GM19023 (cell line): ENCODE measurements around the gene KRT6C.

Experiments used
- ATAC-seq: cut with Tn5 transposase; IDR thresholded peaks from one replicate; pipeline ENCODE4 v1.9.1; 2021; ENCODE audit warnings: mild to moderate bottlenecking, moderate library complexity; ENCODE audit not compliant: unreplicated experiment

The KRT6C gene

DNA sequence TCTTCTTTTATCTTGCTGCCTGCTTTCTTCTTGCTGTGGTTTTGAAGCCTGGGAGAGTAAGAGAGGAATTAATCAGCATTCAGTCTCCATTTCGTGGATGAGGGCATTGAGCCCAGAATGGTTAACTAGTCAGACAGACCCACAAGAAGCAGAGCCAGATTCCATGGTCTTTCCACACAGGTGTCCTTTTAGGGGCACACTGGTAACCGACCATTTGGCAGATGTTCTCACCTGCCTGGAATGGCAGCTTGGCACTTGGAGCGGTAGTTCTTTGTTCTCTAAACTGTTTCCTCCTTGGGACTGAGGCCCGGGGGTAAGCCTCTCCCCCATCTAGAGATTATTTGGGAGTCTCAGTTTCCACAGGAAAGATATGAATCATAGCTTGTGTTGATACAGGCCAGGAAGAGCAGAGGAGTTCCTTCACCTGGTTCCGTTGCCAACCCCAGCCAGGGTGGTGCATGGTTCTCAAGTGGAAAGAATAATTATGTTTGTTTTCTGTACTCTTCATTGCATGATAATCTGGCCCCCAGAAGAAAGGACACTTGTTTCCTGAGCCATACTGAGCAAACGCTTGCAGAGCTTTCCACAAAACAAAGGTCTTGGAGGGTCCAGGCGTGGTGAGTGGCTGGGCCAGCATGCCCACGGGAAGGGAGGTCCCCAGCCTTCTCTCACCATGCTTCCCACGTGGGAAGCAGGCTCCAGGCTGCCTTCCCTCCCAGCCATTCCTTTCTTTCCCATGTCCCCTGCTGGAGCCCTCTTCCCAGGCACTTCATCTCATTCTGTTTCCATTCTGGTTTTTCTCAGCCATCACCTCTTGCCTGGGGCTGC is 37.4 kb downstream of the KRT6C start:
- no peak for ATAC-seq

DNA sequence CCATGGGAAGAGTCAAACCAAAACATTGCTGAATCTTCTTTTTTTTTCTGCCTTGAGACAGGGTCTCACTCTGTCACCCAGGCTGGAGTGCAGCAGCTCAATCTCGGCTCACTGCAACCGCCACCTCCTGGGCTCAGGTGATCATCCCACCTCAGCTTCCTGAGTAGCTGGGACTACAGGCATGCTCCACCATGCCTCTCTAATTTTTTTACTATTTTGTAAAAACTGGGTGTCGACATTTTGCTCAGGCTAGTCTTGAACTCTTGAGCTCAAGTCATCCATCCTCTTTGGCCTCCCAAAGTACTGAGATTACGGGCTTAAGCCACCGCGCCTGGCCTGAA is 38.0 kb downstream of the KRT6C start:
- ATAC-seq = no peak

DNA sequence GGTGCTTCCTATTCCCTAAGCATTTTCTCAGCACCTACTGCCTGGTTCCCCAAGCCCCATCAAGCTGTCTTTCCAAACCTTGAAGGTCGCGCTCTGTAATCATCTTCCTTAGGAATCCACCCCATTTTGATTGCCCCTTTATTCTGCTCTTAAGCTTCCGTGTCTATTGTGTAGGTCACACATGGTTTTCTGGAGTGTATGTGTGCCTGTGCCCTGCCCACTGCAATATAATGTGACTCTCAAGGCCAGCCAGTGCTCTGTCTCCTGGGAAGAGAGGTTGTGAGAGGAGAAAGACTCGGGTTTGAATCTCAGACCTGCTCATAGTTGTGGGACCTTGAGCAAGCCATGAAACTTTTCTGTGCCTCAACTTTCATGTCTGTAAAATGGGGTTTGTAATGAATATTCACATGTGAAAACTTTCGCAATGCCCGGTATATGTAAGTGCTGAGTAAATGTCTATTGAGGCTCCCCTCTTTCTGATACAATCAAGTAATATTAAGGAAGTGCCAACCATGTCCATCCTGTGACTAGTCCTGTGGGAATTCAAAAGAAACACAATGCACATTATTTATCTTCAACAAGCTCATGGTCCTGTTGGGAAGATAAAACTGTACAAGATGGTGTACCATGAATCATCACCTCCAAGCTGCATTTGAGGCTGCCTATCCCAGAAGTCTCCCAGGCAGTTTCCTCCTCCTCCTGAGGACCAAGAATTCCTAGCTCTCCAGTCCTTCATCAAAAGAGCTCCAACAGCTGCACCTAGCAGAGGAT is 38.7 kb downstream of the KRT6C start:
- no peak for ATAC-seq

DNA sequence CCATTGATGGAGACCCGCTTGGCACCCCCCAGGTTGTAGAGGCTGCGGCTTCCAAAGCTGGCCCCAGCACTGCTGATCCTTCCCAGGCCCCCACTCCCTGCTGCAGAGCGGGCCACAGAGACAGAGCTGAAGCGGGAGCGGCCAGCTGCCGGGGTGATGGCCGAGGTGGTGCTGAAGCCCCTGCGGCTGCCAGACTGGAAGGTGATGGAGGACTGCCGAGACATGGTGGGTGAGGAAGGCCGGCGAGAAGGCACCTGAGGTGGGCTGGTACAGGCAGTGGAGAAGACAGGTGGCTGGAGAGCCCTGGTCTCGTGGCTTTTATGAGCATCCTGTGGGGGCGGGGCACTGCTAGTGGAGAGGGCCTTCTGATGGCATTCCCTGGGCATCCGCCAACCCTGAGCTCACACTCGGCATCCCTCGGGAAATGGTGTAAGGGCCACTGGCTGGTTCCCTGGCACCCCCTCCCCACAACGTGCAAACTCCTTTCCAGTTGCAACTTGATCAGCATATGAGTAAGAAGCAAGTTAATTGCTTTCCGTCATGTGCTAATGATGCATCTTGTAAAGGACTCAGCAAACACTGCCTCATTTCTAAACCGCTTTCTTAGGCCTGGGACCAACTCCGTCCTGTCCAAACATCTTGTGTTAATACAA is 39.4 kb downstream of the KRT6C start, which contains the start of gene KRT75:
KRT75 (minus strand) TSS at position 291 of the 653 bp plus-strand sequence; CDS start at position 224, 67 bp downstream.
- no peak for ATAC-seq

DNA sequence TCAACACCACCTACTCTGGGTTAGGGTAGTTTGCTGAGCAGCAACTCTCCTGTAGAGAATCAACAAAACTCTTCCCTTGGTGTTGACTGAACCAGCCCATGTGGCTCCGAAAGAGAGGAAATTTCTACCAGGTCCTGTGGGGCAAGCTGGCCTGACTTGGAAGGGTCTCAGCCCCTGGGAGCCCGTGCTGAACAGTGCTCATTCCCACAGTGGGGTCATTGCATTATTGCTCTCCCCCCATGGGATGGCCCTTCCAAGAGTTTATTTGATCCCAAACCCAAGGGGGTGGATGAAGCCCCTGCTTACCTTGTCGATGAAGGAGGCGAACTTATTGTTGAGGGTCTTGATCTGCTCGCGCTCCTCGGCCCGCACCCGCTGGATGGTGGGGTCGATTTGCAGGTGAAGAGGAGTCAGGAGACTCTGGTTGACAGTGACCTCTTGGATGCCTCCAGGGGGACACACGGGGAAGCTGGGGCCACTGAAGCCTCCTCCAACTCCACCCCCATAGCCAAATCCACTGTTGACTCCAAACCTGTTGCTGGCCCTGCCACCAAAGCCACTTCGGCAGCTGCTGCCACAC is 40.0 kb downstream of the KRT6C start:
- ATAC-seq = no peak

DNA sequence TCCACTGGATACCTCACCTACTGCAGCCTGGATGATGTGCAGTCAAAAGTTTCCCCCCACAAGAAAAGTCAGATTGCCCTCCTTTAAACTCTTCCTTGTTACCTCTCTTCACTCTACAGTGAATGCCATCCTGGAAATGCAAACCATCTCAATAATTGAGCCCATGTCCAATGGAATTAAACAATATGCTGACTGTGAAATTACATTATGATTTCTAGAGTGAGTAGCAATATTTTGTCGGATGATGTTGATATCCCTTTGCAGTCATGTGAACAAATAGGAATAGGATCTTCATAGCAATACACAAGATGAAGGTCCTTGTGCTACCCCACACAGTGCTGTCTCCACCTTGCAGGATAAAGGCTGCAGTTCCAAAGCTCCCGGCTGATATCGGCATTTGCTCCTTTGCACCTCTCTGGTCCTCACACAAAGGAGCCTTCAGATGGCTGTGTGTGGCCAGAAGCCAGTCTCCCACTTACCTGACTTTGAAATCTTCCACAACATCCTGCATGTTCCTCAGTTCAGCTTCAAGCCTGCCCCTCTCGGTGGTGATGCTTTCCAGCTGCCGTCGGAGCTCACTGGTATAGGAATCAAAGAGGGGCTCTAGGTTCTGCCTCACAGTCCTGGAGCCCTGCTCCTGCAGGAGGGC is 40.9 kb downstream of the KRT6C start:
- ATAC-seq = no peak

DNA sequence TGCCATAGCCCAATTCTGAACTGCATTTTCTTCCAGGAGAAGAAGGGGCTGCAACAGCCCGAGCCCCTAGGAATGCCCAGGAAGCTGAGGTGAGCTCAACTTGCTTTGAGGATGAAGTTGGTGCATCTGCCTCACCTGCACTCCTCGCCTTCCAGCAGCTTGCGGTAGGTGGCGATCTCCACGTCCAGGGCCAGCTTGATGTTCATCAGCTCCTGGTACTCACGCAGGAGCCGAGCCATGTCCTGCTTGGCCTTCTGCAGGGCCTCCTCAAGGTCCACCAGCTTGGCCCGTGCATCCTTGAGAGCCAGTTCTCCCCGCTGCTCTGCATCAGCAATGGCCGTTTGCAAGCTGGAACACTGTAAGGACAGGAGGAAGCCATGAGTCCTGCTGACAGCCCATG is 45.5 kb downstream of the KRT6C start:
- no peak for ATAC-seq

DNA sequence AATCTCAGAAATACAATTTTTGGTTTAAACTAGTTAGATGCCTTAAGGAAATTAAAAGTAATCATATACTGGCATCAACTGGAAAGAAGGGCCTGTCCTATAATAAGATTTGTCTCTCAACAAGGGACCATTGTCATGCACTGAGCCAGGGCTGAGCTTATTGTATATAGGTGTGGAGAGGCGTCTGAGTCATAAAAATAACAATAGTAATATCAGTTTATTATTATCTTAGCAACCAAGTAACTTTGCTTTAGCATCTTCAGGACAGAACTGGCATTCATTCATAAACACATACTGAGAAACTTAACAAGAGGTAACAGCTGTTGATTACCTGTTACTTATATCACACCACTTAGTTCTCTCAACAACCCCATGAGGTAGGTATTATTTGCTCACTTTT is 46.5 kb downstream of the KRT6C start:
- no peak for ATAC-seq

DNA sequence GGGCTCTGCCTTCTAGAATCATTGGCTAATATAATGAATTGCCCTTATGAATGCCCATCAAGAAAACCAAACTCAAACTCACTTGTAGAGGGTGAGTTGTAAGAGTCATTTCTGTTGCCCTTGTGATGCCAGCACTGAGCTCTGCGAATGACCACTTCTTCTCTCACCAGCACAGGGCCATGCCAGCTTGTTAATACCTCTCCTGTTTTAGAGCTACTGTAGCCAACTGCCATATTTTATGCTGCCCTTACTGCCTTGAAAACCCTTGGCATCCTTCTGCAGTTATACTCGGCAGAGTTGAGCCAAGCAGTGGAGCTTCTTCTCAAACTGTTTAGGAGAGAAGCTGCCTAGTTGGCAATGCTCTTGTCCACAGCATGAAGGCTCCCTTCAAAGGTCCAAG is 47.6 kb downstream of the KRT6C start:
- ATAC-seq = no peak

DNA sequence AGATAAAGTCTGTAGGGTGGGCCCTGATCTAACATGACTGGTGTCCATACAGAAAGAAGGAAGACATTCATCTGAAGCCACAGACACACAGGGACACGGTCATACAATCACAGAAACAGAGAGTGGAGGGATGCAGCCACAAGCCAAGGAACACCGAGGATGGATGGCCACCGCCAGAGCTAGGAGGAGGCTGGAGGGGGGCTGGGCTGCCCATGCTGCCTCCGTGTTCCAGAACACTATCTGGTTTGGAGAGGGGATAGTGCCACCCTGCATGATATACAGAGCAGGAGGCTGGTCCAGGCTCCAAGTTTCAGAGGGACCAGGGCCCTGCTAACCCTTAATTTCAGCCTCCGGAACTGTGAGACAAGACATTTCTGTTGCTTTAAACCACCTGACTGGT is 48.1 kb downstream of the KRT6C start:
- ATAC-seq = no peak

DNA sequence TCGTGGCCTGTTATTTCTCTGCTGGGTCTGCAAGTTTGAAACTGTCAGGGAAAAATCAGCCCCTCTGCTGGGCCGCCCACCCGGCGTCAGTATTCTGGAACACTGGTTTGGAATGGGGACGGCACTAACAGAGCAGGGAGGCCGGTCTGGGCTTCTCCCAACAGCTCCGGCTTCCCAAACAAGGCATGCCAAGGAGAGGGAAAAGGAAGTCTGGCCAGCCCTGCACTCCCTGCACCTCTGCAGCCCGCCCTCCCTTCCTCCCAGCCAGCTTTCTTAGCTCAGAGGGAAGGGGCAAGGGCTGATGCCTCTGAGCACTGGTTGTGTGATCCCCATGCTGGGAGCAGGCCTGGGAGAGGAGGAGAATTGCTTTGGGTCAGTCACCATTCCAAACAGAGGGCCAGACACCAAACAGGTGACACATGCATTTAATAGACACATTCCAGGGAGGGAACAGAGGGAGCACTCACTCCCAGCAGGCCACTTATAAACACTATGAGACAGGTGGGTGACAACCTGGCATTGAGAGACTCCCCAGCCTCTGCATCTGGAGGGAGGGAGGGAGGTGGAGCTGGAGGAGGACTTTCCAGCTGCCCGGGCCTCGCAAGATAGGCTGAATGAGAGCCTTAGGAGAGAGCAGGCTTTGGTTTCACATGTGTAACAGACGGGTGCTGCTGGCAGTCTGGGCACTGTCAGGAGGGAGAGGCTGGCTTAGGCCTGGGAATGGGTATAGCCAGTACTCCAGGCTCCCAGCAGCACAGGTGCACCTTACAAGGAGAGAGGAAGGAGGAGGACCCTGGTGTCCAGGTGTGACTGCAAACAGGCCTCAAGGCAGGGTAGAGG is 49.7 kb downstream of the KRT6C start:
- no peak for ATAC-seq

DNA sequence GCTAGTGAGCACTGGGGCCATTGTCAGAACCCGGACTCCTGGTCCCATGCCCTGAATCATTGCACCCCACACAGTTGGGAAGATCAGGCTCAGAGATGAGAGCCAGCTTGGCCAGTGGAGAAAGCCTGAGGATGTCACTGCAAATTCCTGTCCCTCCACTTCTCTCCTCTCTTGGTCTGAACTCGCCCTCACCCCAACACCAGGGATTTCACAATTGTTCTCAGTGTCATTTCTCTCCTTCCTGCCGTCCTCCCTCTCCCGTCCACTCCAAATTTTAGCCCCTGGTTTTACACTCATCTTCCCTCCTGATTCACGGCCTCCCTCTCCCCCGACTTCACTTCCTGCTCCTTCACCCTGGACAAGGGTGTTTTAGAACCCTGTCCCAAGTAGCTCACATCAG is 50.6 kb downstream of the KRT6C start:
- no peak for ATAC-seq

DNA sequence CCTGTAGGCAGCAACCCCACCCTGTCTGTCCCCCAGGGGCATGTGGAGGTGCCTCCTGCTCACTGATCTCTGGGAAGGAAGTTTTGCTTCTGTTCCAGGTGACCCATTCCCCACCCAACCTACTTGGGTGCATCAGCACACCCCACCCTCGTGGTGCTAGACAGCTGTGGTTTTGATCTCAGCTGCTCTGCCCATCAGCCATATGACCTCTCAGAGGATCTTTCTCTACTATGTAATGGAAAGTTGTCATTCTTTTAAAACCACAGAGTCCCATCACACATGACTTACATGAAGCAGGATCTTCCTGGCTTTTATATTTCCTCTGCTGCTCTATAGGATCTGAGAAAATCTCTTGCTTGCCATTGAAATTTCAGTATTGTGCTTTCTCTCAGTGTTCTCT is 53.9 kb downstream of the KRT6C start:
- no peak for ATAC-seq

DNA sequence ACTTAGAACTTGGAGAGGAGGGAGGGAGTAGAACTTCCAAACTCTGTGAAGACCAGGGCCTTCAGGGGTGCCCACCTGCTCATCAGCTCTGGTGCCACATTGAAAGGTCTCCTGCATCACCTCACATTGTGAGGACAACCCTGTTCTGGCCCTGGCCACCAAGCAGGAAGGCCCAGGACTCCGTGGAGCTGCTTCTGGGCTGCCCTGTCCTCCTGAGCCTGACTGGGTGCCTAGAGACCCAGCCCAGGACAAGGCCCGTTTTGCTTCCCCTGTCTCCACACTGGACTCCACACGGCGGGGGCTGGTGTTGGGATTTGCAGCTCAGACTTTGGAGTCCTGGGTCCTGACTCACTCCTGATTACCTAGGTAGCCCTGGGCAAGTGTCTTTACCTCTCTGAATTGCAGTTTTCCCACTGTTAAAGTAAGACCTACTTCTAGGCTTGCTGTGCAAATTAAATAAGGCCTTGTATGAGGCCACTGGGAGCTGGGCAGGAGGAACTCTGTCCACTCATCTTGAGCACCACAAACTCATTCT is 55.0 kb downstream of the KRT6C start:
- ATAC-seq = no peak
